ENCODE measurements around the gene PRKN.

Gene PRKN

GRCh38 chr6:161434350-161434749 lies 1293.2 kb downstream of the PRKN start:
- TF ChIP-seq CTCF (IDR thresholded peaks at IDR 0.05; ENCODE audit: borderline replicate concordance, control extremely low read depth, extremely low read depth, insufficient read depth, missing control alignments) = no peak
- in situ Hi-C loops (cut with MboI; ENCODE audit: low sequenced_read_pairs, unreplicated experiment) = no loop called here
- no peak for DNase-seq (ENCODE audit: low spot score)

GRCh38 chr6:161432546-161432945 lies 1295.0 kb downstream of the PRKN start:
- TF ChIP-seq CTCF (IDR thresholded peaks at IDR 0.05; ENCODE audit: borderline replicate concordance, control extremely low read depth, extremely low read depth, insufficient read depth, missing control alignments) = no peak
- DNase-seq (ENCODE audit: low spot score) = no peak
- in situ Hi-C loops (cut with MboI; ENCODE audit: low sequenced_read_pairs, unreplicated experiment) = no loop called here

GRCh38 chr6:161429921-161430490 lies 1297.6 kb downstream of the PRKN start:
- TF ChIP-seq CTCF (IDR thresholded peaks at IDR 0.05; ENCODE audit: borderline replicate concordance, control extremely low read depth, extremely low read depth, insufficient read depth, missing control alignments) = no peak
- no peak for DNase-seq (ENCODE audit: low spot score)
- in situ Hi-C loops (cut with MboI; ENCODE audit: low sequenced_read_pairs, unreplicated experiment) = loop anchor here (10.0 kb wide), 1 partner anchor 265 kb away; no protein-coding TSS in a partner anchor

GRCh38 chr6:161424421-161424820 lies 1303.1 kb downstream of the PRKN start:
- in situ Hi-C loops (cut with MboI; ENCODE audit: low sequenced_read_pairs, unreplicated experiment) = loop anchor here (10.0 kb wide), 1 partner anchor 270 kb away; no protein-coding TSS in a partner anchor
- TF ChIP-seq CTCF (IDR thresholded peaks at IDR 0.05; ENCODE audit: borderline replicate concordance, control extremely low read depth, extremely low read depth, insufficient read depth, missing control alignments) = no peak
- DNase-seq (ENCODE audit: low spot score) = no peak

GRCh38 chr6:161422710-161423680 lies 1304.6 kb downstream of the PRKN start:
- TF ChIP-seq CTCF (IDR thresholded peaks at IDR 0.05; ENCODE audit: borderline replicate concordance, control extremely low read depth, extremely low read depth, insufficient read depth, missing control alignments) = no peak
- no peak for DNase-seq (ENCODE audit: low spot score)
- in situ Hi-C loops (cut with MboI; ENCODE audit: low sequenced_read_pairs, unreplicated experiment) = loop anchor here (10.0 kb wide), 1 partner anchor 272 kb away; no protein-coding TSS in a partner anchor

- peak; percentile 66 for DNase-seq (ENCODE audit: low spot score)
- in situ Hi-C loops (cut with MboI; ENCODE audit: low sequenced_read_pairs, unreplicated experiment) = no loop called here
- peak; percentile 20 for TF ChIP-seq CTCF (IDR thresholded peaks at IDR 0.05; ENCODE audit: borderline replicate concordance, control extremely low read depth, extremely low read depth, insufficient read depth, missing control alignments)
Measured at GRCh38 chr6:161418463-161418945, 1309.1 kb downstream of the PRKN start.

Data from GM13976 (cell line).